HG02970 (cell line): ENCODE data around the gene MCCC1.
"Not testable (repeated sequence)": the region's sequence is repeated elsewhere in the genome, so short reads cannot be mapped to it uniquely, and the experiment has no call there.

ENCODE experiments used
- ATAC-seq: cut with Tn5 transposase; IDR thresholded peaks from one replicate; pipeline ENCODE4 v1.9.1; 2021; ENCODE audit warnings: mild to moderate bottlenecking, moderate library complexity, moderate number of reproducible peaks; ENCODE audit not compliant: unreplicated experiment, low FRiP score

MCCC1 gene

GRCh38 chr3:182993486-182994201 lies 105.7 kb downstream of the MCCC1 start:
- not testable (repeated sequence) for ATAC-seq

- ATAC-seq, result no peak
Observed at GRCh38 chr3:182989566-182989965, 109.7 kb downstream of the MCCC1 start.

GRCh38 chr3:182986021-182986420 lies 113.3 kb downstream of the MCCC1 start:
- ATAC-seq, result no peak

GRCh38 chr3:182983876-182984275 lies 115.4 kb downstream of the MCCC1 start:
- no peak for ATAC-seq

GRCh38 chr3:182981038-182981380 lies 118.3 kb downstream of the MCCC1 start:
- ATAC-seq, result no peak

GRCh38 chr3:182980204-182981037 lies 118.9 kb downstream of the MCCC1 start, which contains the start of gene DCUN1D1:
Gene DCUN1D1 (minus strand): TSS chr3:182980538. CDS start chr3:182980489, 49 bp downstream.
- ATAC-seq, result peak; percentile 89

GRCh38 chr3:182979674-182980191 lies 119.6 kb downstream of the MCCC1 start:
- ATAC-seq, result no peak

- ATAC-seq, result no peak
Observed at GRCh38 chr3:182979103-182979673, 120.1 kb downstream of the MCCC1 start.

GRCh38 chr3:182978387-182978786 lies 120.9 kb downstream of the MCCC1 start:
- ATAC-seq, result no peak

- ATAC-seq, result no peak
Observed at GRCh38 chr3:182973047-182973446, 126.2 kb downstream of the MCCC1 start.

- ATAC-seq, result no peak
Observed at GRCh38 chr3:182972387-182972786, 126.9 kb downstream of the MCCC1 start.

- no peak for ATAC-seq
Observed at GRCh38 chr3:182971637-182972036, 127.7 kb downstream of the MCCC1 start.

- no peak for ATAC-seq
Observed at GRCh38 chr3:182970811-182971418, 128.4 kb downstream of the MCCC1 start.

- no peak for ATAC-seq
Observed at GRCh38 chr3:182969853-182970252, 129.4 kb downstream of the MCCC1 start.

- ATAC-seq, result no peak
Observed at GRCh38 chr3:182969277-182969676, 130.0 kb downstream of the MCCC1 start.

GRCh38 chr3:182967218-182968204 lies 131.8 kb downstream of the MCCC1 start:
- ATAC-seq, result no peak

GRCh38 chr3:182965861-182966366 lies 133.4 kb downstream of the MCCC1 start:
- ATAC-seq, result no peak
